Right lobe of liver (tissue), 6 donors: ENCODE data around the gene ENDOU. TPM values are rescaled to one million over a fixed set of nuclear protein-coding genes. Genes with fewer than 3 reads are reported as not detected.

Experiments used
- ATAC-seq, 4 donors: fragments of 200-7000 bp; cut with Tn5 transposase; one replicate each; pipeline ENCODE4 v1.9.1; 2020; ENCODE audit warnings: mild to moderate bottlenecking in 4 of 4, moderate library complexity in 4 of 4
- DNase-seq, 3 donors: peaks; one replicate each; pipeline ENCODE4 v3.0.0-alpha.2; 2020
- H3K27ac ChIP-seq, 3 donors: fragments of 200-600 bp; one replicate each; pipeline ENCODE4 v1.8.0; 2022
- H3K27me3 ChIP-seq, 2 donors: fragments of 200-600 bp; one replicate each; pipeline ENCODE4 v1.8.0; 2022
- H3K36me3 ChIP-seq, 4 donors: fragments of 200-600 bp; sonication (generic) in 1 of 4; one replicate each; pipeline versions ENCODE4 v1.5.1 to v1.8.0; 2017 to 2022; ENCODE audit warnings: control low read depth in 1 of 4
- H3K4me1 ChIP-seq, 4 donors: fragments of 200-600 bp; sonication (generic) in 1 of 4; one replicate each; pipeline versions ENCODE4 v1.5.1 to v1.8.0; 2017 to 2022; ENCODE audit warnings: control low read depth in 1 of 4
- H3K4me3 ChIP-seq, 3 donors: fragments of 200-600 bp; one replicate each; pipeline ENCODE4 v1.8.0; 2022
- H3K9me3 ChIP-seq, 4 donors: fragments of 200-600 bp; sonication (generic) in 1 of 4; one replicate each; pipeline versions ENCODE4 v1.5.1 to v1.8.0; 2017 to 2022; ENCODE audit warnings: control low read depth in 1 of 4
- POLR2A ChIP-seq: fragments of 450-650 bp; IDR thresholded peaks from one replicate; pipeline ENCODE4 v1.6.1; 2017; ENCODE audit warnings: antibody characterized with exemption, mild to moderate bottlenecking
- WGBS: methylation state at CpG from one replicate; pipeline ENCODE4 v1.1.6; 2018; ENCODE audit warnings: low coverage, low lambda C conversion rate; ENCODE audit not compliant: insufficient coverage; ENCODE audit errors: missing lambda C conversion rate; 5-methylcytosine and 5-hydroxymethylcytosine counted together
- intact Hi-C, 2 donors: fragments of 100-400 bp; cut with DNase I; formaldehyde crosslinking; loops; one replicate each; pipeline versions ENCODE4 v1.11.2 to v1.14.1; 2022
- total RNA-seq, 6 experiments: library from RNA; depleted of rRNA in 2 of 6; stranded (reverse); fragments of >200 nt in 2 of 6; fragmentation: NEBNext Ultra II Directional in 3 of 6; extraction: Animal tissue kit (Norgen Biotek cat#: 25700) in 3 of 6; gene quantifications; one replicate each; pipeline versions ENCODE4 v1.1.0 to v1.2.4, GENCODE V29; 2016 to 2023
- TF ChIP-seq, protein P1 (sequence below), 4 donors: fragments of 200-600 bp in 3 of 4; fragments of 450-650 bp in 1 of 4; IDR thresholded peaks; one replicate each; pipeline versions ENCODE4 v1.5.1 to v1.8.0; 2016 to 2022; ENCODE audit warnings: antibody characterized with exemption in 4 of 4, mild to moderate bottlenecking in 2 of 4
- donor health status: DM: no; HTN: yes; CAD: no.
- donor health status: DM: no; HTN: no; CAD: no.
- donor health status: DM: no; HTN: no; CAD: no.
- donor health status: DM: no; HTN: yes; CAD: no.
- donor health status: DM: no; HTN: yes; CAD: no.

Gene ENDOU
- total RNA-seq, 6 experiments from 2014 or later, result not detected

- H3K27ac ChIP-seq, result no peak overlapping the region
- intact Hi-C loops, result no loop called here
- TF ChIP-seq, protein P1, sequence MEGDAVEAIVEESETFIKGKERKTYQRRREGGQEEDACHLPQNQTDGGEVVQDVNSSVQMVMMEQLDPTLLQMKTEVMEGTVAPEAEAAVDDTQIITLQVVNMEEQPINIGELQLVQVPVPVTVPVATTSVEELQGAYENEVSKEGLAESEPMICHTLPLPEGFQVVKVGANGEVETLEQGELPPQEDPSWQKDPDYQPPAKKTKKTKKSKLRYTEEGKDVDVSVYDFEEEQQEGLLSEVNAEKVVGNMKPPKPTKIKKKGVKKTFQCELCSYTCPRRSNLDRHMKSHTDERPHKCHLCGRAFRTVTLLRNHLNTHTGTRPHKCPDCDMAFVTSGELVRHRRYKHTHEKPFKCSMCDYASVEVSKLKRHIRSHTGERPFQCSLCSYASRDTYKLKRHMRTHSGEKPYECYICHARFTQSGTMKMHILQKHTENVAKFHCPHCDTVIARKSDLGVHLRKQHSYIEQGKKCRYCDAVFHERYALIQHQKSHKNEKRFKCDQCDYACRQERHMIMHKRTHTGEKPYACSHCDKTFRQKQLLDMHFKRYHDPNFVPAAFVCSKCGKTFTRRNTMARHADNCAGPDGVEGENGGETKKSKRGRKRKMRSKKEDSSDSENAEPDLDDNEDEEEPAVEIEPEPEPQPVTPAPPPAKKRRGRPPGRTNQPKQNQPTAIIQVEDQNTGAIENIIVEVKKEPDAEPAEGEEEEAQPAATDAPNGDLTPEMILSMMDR (IDR thresholded peaks at IDR 0.05), result no peak
- TF ChIP-seq POLR2A, result no peak
- WGBS, result 67% methylated on average over 2 of the region's 4 CpGs
- no peak for DNase-seq
- H3K4me3 ChIP-seq, result no peak overlapping the region
- no peaks in the 10 kb centered on the region for H3K27me3 ChIP-seq
- no peaks in the 10 kb centered on the region for H3K36me3 ChIP-seq
- H3K4me1 ChIP-seq, result no peaks in the 10 kb centered on the region
- H3K9me3 ChIP-seq, result no peaks in the 10 kb centered on the region
- ATAC-seq, result no peak
Observed at GRCh38 chr12:47752121-47752520, 26.8 kb upstream of the ENDOU start.

DNA sequence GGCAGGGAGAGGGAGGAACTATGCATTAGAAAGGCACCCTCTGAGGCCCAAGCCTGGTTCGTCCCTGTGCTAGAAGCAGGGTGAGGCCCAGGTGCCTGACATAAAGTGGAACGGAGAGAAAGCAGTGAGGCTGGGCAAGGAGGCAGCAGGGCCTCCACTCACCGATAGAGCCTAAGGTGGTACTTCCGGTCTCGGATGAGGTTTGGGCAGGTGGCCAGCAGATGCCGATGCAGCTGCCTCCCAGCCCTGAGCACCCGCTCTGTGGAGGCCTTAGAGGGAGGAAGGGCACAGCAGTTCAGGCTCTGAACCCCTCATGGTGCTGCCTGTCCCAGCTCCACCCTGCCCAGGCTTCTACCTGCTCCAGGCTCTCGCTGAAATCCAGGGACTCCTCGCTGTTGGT lies 26.3 kb upstream of the ENDOU start:
- no peak for TF ChIP-seq POLR2A
- TF ChIP-seq, protein P1 (IDR thresholded peaks at IDR 0.05), result no peak
- ATAC-seq (no peak), DNase-seq (no peak)
- no peaks in the 10 kb centered on the region for H3K4me1 ChIP-seq
- 71% methylated on average over 3 of the region's 9 CpGs for WGBS
- H3K27ac ChIP-seq, result no peak overlapping the region
- no peak overlapping the region for H3K4me3 ChIP-seq
- H3K9me3 ChIP-seq, result no peaks in the 10 kb centered on the region
- intact Hi-C loops, result no loop called here
- H3K36me3 ChIP-seq, result no peaks in the 10 kb centered on the region
- no peaks in the 10 kb centered on the region for H3K27me3 ChIP-seq

- TF ChIP-seq, protein P1 (IDR thresholded peaks at IDR 0.05), result no peak
- no peak for TF ChIP-seq POLR2A
Observed at GRCh38 chr12:47750916-47751470, 25.7 kb upstream of the ENDOU start.

DNA sequence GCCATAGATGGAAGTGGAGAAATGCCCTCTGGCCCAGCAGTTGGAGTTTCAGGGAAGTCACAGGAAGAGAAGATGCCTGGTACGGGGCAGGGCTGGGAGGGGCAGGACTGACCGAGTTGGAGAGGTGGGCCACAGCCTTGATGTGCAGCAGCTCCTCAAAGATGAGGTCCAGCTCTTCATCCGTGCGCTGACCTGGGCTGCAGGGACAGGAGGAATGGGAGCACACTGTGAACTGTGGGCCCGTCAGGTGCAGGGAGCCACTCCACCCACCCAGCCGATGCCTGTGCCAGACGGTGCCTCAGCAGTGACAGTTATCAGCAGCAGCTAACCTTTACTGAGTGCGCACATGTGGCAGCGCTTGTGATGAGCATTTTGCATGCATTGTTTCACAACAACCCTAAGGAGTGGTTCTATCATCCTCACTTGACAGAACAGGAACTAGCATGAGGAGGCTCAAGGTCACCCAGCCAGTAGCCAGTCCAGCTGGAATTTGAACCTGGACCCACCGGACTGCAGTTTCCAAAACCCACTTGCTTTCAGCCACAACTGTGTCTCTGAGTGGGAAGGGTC lies 25.0 kb upstream of the ENDOU start:
- H3K36me3 ChIP-seq, result no peaks in the 10 kb centered on the region
- WGBS, result 48% methylated on average over 2 of the region's 10 CpGs
- intact Hi-C loops, result no loop called here
- TF ChIP-seq, protein P1 (IDR thresholded peaks at IDR 0.05), result no peak
- TF ChIP-seq POLR2A, result no peak
- no peaks in the 10 kb centered on the region for H3K27me3 ChIP-seq
- no peak overlapping the region for H3K27ac ChIP-seq
- no peak for DNase-seq
- H3K9me3 ChIP-seq, result no peaks in the 10 kb centered on the region
- H3K4me3 ChIP-seq, result no peak overlapping the region
- no peak for ATAC-seq
- H3K4me1 ChIP-seq, result no peaks in the 10 kb centered on the region

More at GRCh38 chr12:47750916-47751470, 25.7 kb upstream of the ENDOU start:
- Histone ChIP-seq H3K36me3 (no peaks in the 10 kb centered on the region), H3K27me3 (no peaks in the 10 kb centered on the region), H3K27ac (no peak overlapping the region), H3K9me3 (no peaks in the 10 kb centered on the region), H3K4me3 (no peak overlapping the region), H3K4me1 (no peaks in the 10 kb centered on the region)
- intact Hi-C loops, result no loop called here
- no CpG with 5 or more reads among the region's 19 CpGs for WGBS
- ATAC-seq (no peak), DNase-seq (no peak)
